GM23338 (cell line): ENCODE data around the gene KRTAP19-7. TPM values are rescaled to one million over a fixed set of nuclear protein-coding genes. Genes with fewer than 3 reads are reported as not detected.

ENCODE experiments used
- ATAC-seq: fragments of 200-7000 bp; cut with Tn5 transposase; 3 replicates; pipeline ENCODE4 v1.9.1; 2020
- DNase-seq: peaks from one replicate; pipeline ENCODE4 v3.0.0-alpha.2; 2015; ENCODE audit warnings: low spot score
- H2AFZ ChIP-seq: fragments of 200-600 bp; sonication (generic); 2 replicates; pipeline ENCODE4 v1.8.0; 2016; ENCODE audit warnings: antibody characterized with exemption, mild to moderate bottlenecking, moderate library complexity
- H3F3A ChIP-seq: fragments of 200-600 bp; sonication (generic); replicated peaks from 2 replicates; pipeline ENCODE4 v1.8.0; 2017; ENCODE audit warnings: antibody characterized with exemption, mixed run types, low read depth
- H3K27ac ChIP-seq: fragments of 200-600 bp; sonication (generic); 2 replicates; pipeline ENCODE4 v1.6.1; 2016; ENCODE audit warnings: low read depth
- H3K27me3 ChIP-seq: fragments of 200-600 bp; sonication (generic); 2 replicates; pipeline ENCODE4 v1.8.0; 2016; ENCODE audit warnings: mild to moderate bottlenecking, mixed run types, moderate library complexity; ENCODE audit not compliant: insufficient read depth
- H3K36me3 ChIP-seq: fragments of 200-600 bp; sonication (generic); 2 replicates; pipeline ENCODE4 v1.8.0; 2016; ENCODE audit warnings: mild to moderate bottlenecking; ENCODE audit not compliant: insufficient read depth
- H3K4me1 ChIP-seq: fragments of 200-600 bp; sonication (generic); 2 replicates; pipeline ENCODE4 v1.8.0; 2016; ENCODE audit warnings: mild to moderate bottlenecking, moderate library complexity; ENCODE audit not compliant: insufficient read depth
- H3K4me2 ChIP-seq: fragments of 200-600 bp; sonication (generic); 2 replicates; pipeline ENCODE4 v1.7.1; 2017; ENCODE audit warnings: mixed run types
- H3K4me3 ChIP-seq: fragments of 200-600 bp; sonication (generic); 2 replicates; pipeline ENCODE4 v1.6.1; 2016; ENCODE audit warnings: mixed run types
- H3K79me2 ChIP-seq: fragments of 200-600 bp; sonication (generic); replicated peaks from 2 replicates; pipeline ENCODE4 v1.8.0; 2017; ENCODE audit warnings: mild to moderate bottlenecking; ENCODE audit not compliant: insufficient read depth
- H3K9me2 ChIP-seq: fragments of 200-600 bp; sonication (generic); 2 replicates; pipeline ENCODE4 v1.8.0; 2017; ENCODE audit not compliant: insufficient read depth
- H4K20me1 ChIP-seq: fragments of 200-600 bp; sonication (generic); replicated peaks from 2 replicates; pipeline ENCODE4 v1.8.0; 2017; ENCODE audit warnings: mild to moderate bottlenecking; ENCODE audit not compliant: insufficient read depth
- H3K27ac Mint-ChIP-seq: 2 replicates; pipeline ENCODE4 v1.8.0; 2020; ENCODE audit warnings: inconsistent platforms, mild to moderate bottlenecking, moderate library complexity, mixed read lengths
- H3K27me3 Mint-ChIP-seq: 3 replicates; pipeline ENCODE4 v1.8.0; 2022; ENCODE audit warnings: low read depth, mild to moderate bottlenecking, moderate library complexity, mixed read lengths, inconsistent platforms; ENCODE audit not compliant: insufficient read depth, poor library complexity
- H3K36me3 Mint-ChIP-seq: 3 replicates; pipeline ENCODE4 v1.8.0; 2021; ENCODE audit warnings: low read depth, mild to moderate bottlenecking, inconsistent platforms, moderate library complexity, mixed read lengths
- H3K4me1 Mint-ChIP-seq: 3 replicates; pipeline ENCODE4 v1.8.0; 2020; ENCODE audit warnings: mild to moderate bottlenecking, inconsistent platforms, mixed read lengths
- H3K4me3 Mint-ChIP-seq: 3 replicates; pipeline ENCODE4 v1.8.0; 2021; ENCODE audit warnings: moderate library complexity, mild to moderate bottlenecking, inconsistent platforms, mixed read lengths
- H3K9me3 Mint-ChIP-seq: 3 replicates; pipeline ENCODE4 v1.8.0; 2020; ENCODE audit warnings: moderate library complexity, mild to moderate bottlenecking, inconsistent platforms, mixed read lengths
- CREB1 ChIP-seq: fragments of 250-450 bp; sonication (Bioruptor Pico); IDR thresholded peaks from 2 replicates; pipeline ENCODE4 v1.5.0; 2020; ENCODE audit warnings: low read depth, mild to moderate bottlenecking, moderate library complexity
- CTCF ChIP-seq, 2 experiments: fragments of 200-600 bp in 1 of 2; sonication (generic) in 1 of 2; conservative IDR thresholded peaks; 2 replicates each; pipeline versions ENCODE4 v1.5.1 to v1.6.1; 2016 to 2017; ENCODE audit warnings: antibody characterized with exemption in 2 of 2, low read depth in 2 of 2, mild to moderate bottlenecking in 2 of 2, moderate library complexity in 1 of 2
- ETS1 ChIP-seq: IDR thresholded peaks from 2 replicates; pipeline ENCODE4 v1.6.1; 2016; ENCODE audit warnings: antibody characterized with exemption
- EZH2 ChIP-seq: fragments of 200-600 bp; sonication (generic); IDR thresholded peaks from one replicate; pipeline ENCODE4 v1.8.0; 2017; ENCODE audit warnings: antibody characterized with exemption, mild to moderate bottlenecking, low read depth; ENCODE audit not compliant: unreplicated experiment
- EZH2phosphoT487 ChIP-seq: fragments of 200-600 bp; sonication (generic); IDR thresholded peaks from one replicate; pipeline ENCODE4 v1.8.1; 2018; ENCODE audit warnings: antibody characterized with exemption; ENCODE audit not compliant: unreplicated experiment
- JUNB ChIP-seq: IDR thresholded peaks from one replicate; pipeline ENCODE4 v1.6.1; 2016; ENCODE audit warnings: antibody characterized with exemption; ENCODE audit not compliant: unreplicated experiment
- NANOG ChIP-seq: IDR thresholded peaks from 2 replicates; pipeline ENCODE4 v1.6.1; 2016; ENCODE audit warnings: antibody characterized with exemption, borderline replicate concordance
- POLR2AphosphoS5 ChIP-seq: IDR thresholded peaks from 2 replicates; pipeline ENCODE4 v1.6.1; 2016; ENCODE audit warnings: antibody characterized with exemption, low read depth
- REST ChIP-seq: IDR thresholded peaks from one replicate; pipeline ENCODE4 v1.6.1; 2018; ENCODE audit warnings: antibody characterized with exemption; ENCODE audit not compliant: unreplicated experiment
- STAT1 ChIP-seq: IDR thresholded peaks from one replicate; pipeline ENCODE4 v1.6.1; 2016; ENCODE audit warnings: antibody characterized with exemption; ENCODE audit not compliant: unreplicated experiment
- ZNF114 ChIP-seq: fragments of 250-450 bp; sonication (Bioruptor Pico); IDR thresholded peaks from 2 replicates; pipeline ENCODE4 v1.5.0; 2020; ENCODE audit warnings: mild to moderate bottlenecking, moderate library complexity
- ZNF331 ChIP-seq: fragments of 250-450 bp; sonication (Bioruptor Pico); IDR thresholded peaks from 2 replicates; pipeline ENCODE4 v1.5.0; 2020; ENCODE audit warnings: low read depth, mild to moderate bottlenecking, moderate library complexity
- ZNF462 ChIP-seq: fragments of 250-450 bp; sonication (Bioruptor Pico); IDR thresholded peaks from 2 replicates; pipeline ENCODE4 v1.5.0; 2020; ENCODE audit warnings: mild to moderate bottlenecking, moderate library complexity
- polyA plus RNA-seq: library from polyadenylated mRNA; unstranded; fragments of >200 nt; fragmentation: Nextera tagmentation; extraction: Ambion mirVana; gene quantifications from 2 replicates; pipeline ENCODE4 v1.2.1, GENCODE V29; 2016
- total RNA-seq: library from RNA; depleted of rRNA; stranded (reverse); fragments of >200 nt; shearing (Covaris generic); gene quantifications from 2 replicates; pipeline ENCODE4 v1.2.3, GENCODE V29; 2014

Gene KRTAP19-7
- total and polyA plus RNA-seq, 2 experiments from 2014 or later, result not detected

GRCh38 chr21:30541764-30542163, 19.4 kb downstream of the KRTAP19-7 start, which contains the start of gene KRTAP19-6:
KRTAP19-6 (minus strand) TSS chr21:30541864; CDS start chr21:30541833, 31 bp downstream.
- Mint-ChIP-seq H3K36me3 (no peaks in the 10 kb centered on the region), H3K4me3 (no peak within 1 kb of the TSS), H3K27me3 (no peaks in the 10 kb centered on the region), H3K27ac (no peak within 1 kb of the TSS), H3K9me3 (no peaks in the 10 kb centered on the region), H3K4me1 (no peaks in the 10 kb centered on the region)
- Histone ChIP-seq H3K4me2 (no peak within 1 kb of the TSS), H3K9me2 (no peaks in the 10 kb centered on the region), H4K20me1 (no peaks in the 10 kb centered on the region), H3K4me3 (no peak within 1 kb of the TSS), H2AFZ (no peak within 1 kb of the TSS), H3F3A (no peaks in the 10 kb centered on the region), H3K36me3 (no peaks in the 10 kb centered on the region), H3K4me1 (no peaks in the 10 kb centered on the region), H3K79me2 (no peaks in the 10 kb centered on the region), H3K27ac (no peak within 1 kb of the TSS), H3K27me3 (no peaks in the 10 kb centered on the region)
- no peak for ATAC-seq
- no peak for DNase-seq
- TF ChIP-seq POLR2AphosphoS5 (no peak), EZH2phosphoT487 (no peak), ZNF114 (CRISPR knock-in tag) (no peak), CTCF (conservative IDR thresholded peaks at IDR 0.05; ENCODE audit: low read depth in 2 of 2) (no peak), STAT1 (no peak), CREB1 (CRISPR knock-in tag) (no peak), ETS1 (no peak), EZH2 (no peak), NANOG (no peak), ZNF462 (no peak), ZNF331 (CRISPR knock-in tag) (no peak), REST (no peak), JUNB (no peak)
